NCI-H2196 (cell line): ENCODE measurements around the gene SEC16A.
A peak's percentile ranks its signal among the peaks of the same experiment; 100 is the strongest.
"Not testable (repeated sequence)": the region's sequence is repeated elsewhere in the genome, so short reads cannot be mapped to it uniquely, and the experiment has no call there.

ENCODE experiments used
- DNase-seq: peaks from one replicate; lab custom pipeline; 2025; ENCODE audit not compliant: unreplicated experiment; lab: John Stamatoyannopoulos, UW

SEC16A gene

GRCh38 chr9:136441681-136442245, 41.1 kb downstream of the SEC16A start:
- DNase-seq = no peak

- DNase-seq = no peak
Observed at GRCh38 chr9:136441191-136441680, 41.6 kb downstream of the SEC16A start.

DNA sequence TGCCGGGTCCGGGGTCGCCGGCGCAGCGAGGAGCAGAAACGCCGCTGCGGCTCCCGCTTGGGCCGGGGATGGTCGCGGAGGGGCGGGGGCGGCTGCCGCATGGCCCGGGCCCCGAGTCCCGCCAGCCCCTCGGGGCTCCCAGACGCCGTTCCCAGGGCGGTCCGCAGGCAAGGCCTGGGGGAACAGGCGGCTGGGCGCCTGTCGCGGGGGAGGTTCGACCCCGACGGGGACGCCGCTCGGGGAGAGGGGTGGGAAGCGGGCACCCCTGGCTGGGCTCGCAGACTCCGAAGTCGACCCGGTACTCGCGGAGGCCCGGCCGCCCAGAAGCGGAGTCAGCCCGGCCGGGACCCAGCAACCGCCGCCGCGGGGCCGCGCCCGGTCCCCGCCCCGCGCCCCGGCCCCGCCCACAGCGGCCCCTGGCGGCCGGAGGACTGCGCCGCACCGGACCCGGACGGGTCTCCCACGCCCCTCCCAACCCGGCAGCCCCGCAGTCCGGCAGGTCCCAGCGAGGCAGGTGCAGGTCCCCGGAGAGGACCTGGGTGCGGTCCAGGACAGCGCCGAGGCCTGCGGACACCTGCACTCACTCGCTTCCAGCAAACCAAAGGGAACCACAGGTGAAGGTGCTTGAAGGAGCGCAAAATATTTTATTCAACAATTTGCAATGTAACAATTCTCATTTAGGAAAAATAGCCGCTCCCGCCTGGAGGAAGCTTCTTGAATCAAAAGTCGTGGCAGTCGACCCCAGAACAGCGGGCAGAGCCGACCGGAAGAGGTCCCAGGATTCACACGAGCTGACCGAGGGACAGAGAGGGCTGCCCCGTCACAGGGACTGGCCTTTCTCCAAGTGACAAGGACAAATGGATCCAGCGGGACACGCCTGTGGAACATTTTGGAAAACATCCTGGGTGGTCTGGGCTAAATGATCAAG, 43.1 kb downstream of the SEC16A start, which contains the start of gene INPP5E:
Gene INPP5E (minus strand): TSS at position 365 of the 928 bp plus-strand sequence. CDS start 426 bp downstream, outside the sequence.
- peak; percentile 83 for DNase-seq

DNA sequence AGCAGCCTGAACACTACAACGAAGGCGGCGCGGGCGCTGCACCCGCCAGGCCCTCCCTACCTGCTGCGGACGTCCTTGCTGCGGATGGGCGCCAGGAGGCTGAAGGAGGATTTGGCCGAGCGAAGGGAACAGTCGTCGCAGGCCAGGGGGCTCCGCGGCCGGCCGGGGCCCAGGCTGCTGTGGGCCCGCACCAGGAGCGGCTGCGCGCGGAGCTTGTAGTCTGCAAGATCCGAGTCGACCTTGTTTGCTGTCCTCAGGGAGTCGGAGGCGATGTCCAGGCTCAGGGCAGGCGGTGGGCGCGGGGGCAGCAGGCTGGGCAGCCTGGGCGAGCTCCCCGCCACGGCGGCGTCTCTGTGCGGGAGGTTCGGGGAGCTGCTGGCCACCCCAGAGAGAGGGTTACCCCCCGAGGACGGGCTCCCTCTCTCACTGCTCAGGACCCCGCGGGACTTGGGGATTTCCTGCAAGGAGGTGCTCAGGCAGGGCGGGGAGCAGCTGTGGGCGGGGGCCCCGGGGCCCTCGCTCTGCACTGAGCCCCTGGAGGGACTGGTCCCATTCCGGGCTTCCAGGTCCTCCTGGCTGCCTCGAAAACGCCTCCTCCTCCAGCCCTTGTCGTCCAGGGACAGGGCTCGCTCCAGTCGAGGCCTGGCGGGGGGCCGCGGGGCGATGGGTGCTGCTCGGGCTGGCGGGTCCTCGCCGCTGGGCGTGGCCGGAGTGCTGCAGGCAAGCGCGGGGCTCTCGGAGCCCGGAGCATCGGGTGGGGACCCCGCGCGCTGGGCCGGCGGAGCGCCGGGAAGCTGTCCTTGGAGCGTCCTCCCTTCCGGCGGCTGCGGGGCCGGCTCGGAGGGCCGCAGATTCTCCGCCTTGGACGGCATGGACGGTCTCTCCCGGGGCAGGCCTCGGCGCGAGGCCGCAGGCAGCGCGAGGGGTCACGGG, 44.0 kb downstream of the SEC16A start:
- no peak for DNase-seq

DNA sequence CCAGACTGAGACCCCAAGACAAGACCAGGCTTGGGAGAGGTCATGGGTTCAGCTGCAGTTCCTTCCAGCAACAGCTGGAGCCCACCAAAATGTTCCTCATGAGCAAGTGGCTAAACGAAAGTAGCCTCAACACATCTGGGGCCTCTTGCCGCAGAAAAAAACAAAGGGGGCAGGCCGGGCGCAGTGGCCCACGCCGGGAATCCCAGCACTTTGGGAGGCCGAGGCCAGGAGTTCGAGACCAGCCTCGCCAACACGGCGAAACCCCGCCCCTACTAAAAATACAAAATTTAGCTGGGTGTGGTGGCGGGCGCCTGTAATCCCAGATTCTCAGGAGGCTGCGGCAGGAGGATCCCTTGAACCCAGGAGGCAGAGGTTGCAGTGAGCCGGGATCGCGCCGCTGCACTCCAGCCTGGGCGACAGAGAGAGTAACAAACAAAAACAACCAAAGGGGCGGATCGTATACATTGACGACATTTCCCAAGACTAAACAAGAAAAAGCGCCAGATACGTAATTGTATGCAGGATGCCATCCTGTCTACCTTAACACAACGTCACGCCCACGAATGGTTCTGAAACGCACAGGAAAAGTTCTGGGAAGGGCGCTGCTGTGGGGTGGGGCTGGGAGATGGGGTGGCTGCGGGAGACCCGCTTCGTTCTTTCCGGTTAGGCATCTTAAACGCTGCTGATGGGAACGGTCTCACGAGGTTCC, 44.8 kb downstream of the SEC16A start:
- no peak for DNase-seq

GRCh38 chr9:136437430-136437829, 45.4 kb downstream of the SEC16A start:
- no peak for DNase-seq

DNA sequence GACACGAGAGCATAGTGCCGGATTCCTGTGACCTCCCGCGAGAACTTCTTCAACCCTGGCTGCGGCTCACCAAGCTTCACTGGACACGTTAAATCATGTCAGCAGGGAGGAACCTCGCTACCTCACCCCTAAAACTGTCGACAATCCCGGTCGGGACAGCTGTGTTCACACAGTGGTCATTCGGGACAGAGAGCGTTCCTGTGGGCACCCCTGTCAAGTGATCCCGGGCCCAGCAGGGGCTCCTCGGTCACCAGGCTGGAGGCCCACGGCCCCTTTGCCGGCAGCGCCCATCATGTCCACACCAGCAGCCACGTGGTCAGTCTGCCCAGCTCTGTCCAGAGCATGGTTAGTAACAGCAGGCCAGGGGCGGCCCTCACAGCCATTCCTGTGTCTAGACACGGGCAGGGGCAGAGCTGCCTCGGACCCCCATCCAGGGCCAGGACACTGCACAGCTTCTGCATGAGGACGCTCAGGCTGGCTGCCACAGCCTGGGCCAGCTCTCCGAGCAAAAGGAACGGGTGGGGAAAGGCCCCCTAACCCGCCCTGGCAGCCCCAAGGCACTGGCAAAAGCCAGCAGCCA, 46.7 kb downstream of the SEC16A start:
- no peak for DNase-seq

DNA sequence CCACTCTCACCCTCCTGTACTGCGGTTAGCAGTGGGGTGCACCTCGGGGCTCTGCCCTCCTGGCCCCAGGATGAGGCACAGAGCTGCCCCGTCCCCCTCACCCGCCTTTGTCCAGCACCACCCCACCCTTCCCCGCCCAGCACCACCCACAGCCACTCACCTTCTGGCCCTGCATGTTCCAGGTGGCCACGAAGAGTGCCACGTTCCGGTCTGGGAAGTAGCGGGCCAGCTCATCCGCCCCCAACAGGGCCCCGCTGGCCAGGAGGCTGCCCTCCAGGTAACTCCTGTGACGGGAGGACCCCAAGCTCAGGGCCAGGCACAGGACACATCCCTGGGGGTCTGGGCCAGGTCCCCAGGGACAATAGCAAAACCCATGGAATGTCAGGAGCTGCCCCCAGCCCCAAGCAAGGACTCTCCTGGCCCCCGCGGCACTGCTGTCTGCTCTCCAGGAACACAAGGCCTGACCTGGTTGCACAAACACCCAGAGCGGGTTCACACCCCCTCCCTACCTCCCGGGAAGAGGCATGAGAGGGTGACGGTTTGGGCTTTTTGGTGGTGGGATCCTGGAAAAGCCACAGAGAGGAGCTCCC, 48.2 kb downstream of the SEC16A start:
- DNase-seq = no peak

DNA sequence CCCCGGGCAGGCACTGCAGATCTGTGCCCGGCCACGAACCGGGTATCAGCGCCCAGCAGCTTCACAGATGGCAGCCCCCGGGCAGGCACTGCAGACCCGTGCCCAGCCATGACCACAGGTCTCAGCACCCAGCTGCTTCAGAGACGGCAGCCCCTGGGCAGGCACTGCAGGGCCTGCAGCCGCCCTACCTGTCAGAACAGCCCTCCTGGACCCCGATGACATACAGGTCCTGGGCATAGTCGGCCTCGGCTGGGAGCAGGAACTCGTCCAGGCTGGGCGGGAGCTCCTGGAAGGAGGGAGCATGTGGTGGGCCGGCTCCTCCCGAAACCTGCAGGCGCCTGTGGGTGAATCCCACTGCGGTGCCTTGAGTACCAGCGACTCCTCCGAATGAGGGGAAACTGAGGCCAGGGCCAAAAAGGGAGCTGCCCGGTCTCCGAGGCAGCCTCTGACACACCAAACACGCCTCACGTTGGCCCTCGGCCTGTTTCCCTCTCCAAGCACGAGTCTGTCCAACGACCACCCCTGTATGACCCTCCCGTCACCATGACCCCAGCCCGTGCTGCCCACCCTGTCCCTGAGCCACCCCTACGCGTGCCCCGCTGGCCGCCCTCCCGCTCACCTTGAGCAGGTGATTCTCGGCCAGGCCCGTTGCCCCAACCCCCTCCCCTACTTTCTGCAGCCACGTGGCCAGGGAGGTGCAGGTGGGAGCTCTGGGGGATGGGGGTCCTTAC, 48.8 kb downstream of the SEC16A start:
- no peak for DNase-seq

DNA sequence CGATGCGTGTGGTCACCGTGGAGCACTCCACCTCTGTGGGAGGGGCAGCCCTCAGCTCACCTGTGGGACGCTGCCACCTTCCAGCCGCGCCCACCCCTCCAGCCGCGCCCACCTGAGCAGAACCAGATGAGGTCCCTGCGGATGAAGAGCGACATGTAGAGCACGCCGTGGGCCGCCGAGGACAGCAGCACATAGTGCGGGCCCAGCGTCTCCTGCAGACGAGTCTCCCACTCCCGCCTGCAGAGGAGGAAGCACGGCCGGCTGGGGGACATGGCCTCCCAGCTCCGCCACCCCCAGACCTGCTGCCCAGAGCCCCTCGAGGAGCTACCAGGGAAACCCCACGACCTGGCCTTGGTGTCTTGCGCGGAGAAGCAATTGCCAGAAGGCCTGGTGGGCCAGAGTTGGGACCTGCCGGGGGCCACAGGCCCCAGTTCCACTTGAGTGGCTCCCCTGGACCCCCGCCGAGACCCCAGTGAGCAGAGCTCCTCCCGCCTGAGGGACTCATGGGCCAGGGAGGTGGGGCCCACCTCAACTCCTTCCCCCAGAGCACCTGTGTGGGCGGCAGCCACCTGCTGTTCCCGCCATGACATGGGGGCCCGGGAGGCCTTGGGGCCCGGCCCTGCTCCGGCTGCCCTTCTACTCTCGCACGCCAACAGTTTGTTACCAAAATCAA, 49.7 kb downstream of the SEC16A start:
- DNase-seq = no peak

GRCh38 chr9:136432591-136432990, 50.2 kb downstream of the SEC16A start:
- no peak for DNase-seq

GRCh38 chr9:136431782-136432350, 51.0 kb downstream of the SEC16A start:
- DNase-seq = no peak

- no peak for DNase-seq
Observed at GRCh38 chr9:136430588-136431234, 52.1 kb downstream of the SEC16A start.

GRCh38 chr9:136429683-136430491, 53.0 kb downstream of the SEC16A start:
- no peak for DNase-seq

DNA sequence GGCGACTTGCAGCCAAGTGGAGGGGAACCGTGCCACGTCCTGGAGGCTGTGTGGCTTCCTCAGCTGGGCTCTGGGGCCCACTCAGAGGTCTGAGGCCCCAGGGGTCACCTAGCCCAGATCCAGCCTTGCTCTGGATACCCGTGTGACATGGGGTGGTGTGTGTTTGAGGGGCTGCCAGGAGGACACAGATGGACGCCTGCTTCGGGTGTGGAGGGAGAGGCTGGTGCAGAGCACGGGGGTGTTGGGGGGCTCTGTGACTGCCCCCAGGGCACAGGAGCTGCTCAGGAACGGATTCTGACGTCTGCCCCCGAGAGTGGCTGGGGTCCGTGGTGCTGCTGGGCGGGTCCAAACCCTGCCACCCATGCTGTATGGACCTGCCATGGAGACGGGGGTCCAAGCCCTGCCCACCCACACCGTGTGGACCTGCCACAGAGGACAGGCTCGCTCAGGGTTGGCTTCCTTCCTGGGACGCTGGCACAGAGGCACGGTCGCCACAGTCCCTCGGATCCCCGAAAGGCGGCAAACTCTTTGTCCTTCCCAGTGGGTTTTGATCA, 53.7 kb downstream of the SEC16A start:
- no peak for DNase-seq

GRCh38 chr9:136426787-136427186, 56.1 kb downstream of the SEC16A start:
- no peak for DNase-seq

DNA sequence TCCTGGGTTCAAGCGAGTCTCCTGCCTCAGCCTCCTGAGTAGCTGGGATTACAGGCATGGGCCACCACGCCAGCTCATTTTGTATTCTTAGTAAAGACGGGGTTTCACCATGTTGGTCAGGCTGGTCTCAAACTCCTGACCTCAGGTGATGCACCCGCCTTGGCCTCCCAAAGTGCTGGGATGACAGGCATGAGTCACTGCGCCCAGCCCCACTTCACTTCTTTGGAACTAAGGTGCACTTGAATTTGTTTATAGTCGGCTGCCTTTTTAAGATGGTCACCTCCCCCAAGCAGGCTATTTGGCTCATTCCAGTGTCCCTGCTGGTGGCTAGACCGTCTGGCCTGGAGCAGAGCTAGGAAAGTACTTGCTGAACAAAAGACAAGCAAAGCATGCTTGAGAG, 57.5 kb downstream of the SEC16A start:
- not testable (repeated sequence) for DNase-seq
